Measurements from ENCODE around the gene TAF13.

GRCh38 chr1:109083923-109084322 is 8.1 kb upstream of the TAF13 start:
- TF ChIP-seq CTCF (IDR thresholded peaks at IDR 0.05) (no peak), POLR2AphosphoS5 (IDR thresholded peaks at IDR 0.05) (no peak)
